Endometrium (tissue), 2 donors: ENCODE measurements around the gene OR8H3.
"Not testable (repeated sequence)": the region's sequence is repeated elsewhere in the genome, so short reads cannot be mapped to it uniquely, and the experiment has no call there.

Experiments used
- FAIRE-seq: peaks from 2 replicates; lab custom pipeline; 2012; peaks lifted over from hg19 to GRCh38; lab: Jason Lieb, UNC
- donor health status: control.
- donor health status: control.

Gene OR8H3

DNA sequence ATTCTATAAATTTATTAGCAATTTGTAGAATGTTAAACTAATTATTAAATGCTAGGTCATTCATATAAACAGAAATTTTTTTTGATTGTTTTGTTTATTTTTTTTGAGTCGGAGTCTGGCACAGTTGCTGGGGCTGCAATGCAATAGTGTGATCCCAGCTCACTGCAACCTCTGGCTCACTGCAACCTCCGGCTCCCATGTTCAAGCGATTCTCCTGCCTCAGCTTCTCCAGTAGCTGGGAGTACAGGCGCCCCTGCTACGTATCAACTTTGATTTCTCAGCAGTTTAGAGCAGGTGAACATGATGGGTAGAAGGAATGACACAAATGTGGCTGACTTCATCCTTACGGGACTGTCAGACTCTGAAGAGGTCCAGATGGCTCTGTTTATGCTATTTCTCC lies at the start of gene OR8H3:
Gene OR8H3 (plus strand): TSS at position 301 of the 400 bp plus-strand sequence. CDS start 0 bp downstream, at position 301.
- no peak for FAIRE-seq

GRCh38 chr11:56089697-56090096 lies 32.5 kb upstream of the OR8H3 start:
- no peak for FAIRE-seq

DNA sequence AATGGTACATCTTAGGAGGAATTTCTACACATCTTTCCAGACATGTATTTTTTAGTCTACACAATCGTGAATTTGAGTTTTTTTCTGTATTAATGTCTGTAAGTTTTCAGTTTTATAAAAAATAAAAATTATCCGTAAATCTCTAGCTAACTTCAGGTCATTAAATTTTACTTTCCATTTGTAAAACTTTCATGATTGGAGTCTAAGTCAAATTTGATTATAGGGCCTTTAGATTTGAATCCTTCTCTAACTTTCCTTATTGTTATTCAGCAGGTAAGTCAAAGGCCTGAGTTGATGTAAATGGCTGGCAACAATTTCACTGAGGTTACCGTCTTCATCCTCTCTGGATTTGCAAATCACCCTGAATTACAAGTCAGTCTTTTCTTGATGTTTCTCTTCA lies 29.2 kb upstream of the OR8H3 start, which contains the start of gene OR8I2:
Gene OR8I2 (plus strand): TSS at position 301 of the 400 bp plus-strand sequence. CDS start 0 bp downstream, at position 301.
- no peak for FAIRE-seq

GRCh38 chr11:56103210-56103737 lies 18.9 kb upstream of the OR8H3 start, which contains the start of gene OR8H2:
OR8H2 (plus strand) TSS chr11:56103687; CDS start chr11:56105043, 1,356 bp downstream.
- FAIRE-seq: peak; percentile 92

DNA sequence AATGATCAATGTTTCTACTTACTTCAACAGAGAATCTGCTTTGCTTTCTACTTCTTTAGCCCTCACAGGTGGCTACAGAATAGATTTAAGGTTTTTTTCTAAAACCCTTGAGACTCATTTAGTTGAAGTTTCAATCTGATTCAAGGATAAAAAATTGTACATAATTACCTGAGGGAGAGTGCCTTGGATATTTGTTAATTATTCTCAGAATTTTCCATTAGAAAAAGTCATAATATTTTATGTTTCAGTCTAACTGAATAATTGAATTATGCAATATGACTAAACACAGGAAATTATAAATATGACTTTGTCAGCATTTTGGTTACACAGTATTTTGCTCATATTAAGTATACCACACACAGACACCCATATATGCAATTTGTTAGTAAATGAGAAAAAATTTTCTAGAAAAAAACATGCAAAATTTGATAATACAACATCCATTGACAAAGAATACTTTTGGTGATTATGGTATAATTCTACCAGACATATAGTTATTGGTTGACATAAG lies 18.0 kb downstream of the OR8H3 start, which contains the start of gene OR8J3:
Gene OR8J3 (minus strand): TSS at position 51 of the 511 bp plus-strand sequence. CDS start 2,483 bp downstream, outside the sequence.
- no peak for FAIRE-seq

DNA sequence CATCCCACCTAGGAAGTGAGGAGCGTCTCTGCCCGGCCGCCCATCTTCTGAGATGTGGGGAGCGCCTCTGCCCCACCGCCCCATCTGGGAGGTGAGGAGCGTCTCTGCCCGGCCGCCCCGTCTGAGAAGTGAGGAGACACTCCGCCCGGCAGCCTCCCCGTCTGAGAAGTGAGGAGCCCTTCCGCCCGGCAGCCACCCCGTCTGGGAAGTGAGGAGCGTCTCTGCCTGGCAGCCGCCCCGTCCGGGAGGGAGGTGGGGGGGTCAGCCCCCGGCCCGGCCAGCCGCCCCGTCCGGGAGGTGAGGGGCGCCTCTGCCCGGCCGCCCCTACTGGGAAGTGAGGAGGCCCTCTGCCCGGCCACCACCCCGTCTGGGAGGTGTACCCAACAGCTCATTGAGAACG lies 21.5 kb downstream of the OR8H3 start:
- FAIRE-seq: not testable (repeated sequence)

DNA sequence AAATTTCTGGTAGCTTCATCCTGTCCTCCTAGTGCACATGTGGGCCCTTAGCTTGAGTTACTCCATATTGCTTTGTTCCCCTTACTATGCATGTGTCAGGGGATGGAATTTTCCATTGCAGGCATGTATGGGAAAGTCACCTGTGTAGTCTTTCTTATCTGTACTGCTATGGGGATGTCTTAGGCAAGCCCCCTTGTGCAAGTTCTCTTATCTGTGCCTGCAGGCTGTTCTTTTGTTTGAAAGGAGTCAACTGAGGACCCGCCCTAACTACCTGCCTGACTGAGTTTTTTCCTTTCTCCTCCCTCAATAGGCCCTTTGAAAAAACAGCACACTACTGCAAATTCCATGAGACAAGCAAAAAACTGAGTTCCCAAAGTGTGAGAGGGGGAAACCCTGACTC lies 29.2 kb downstream of the OR8H3 start:
- no peak for FAIRE-seq

- no peak for FAIRE-seq
These were observed 30.2 kb downstream of the OR8H3 start for GRCh38 chr11:56152333-56152732.

- no peak for FAIRE-seq
These were observed 38.0 kb downstream of the OR8H3 start, which contains the start of gene OR8K5 for GRCh38 chr11:56160217-56160616. OR8K5 (minus strand) TSS chr11:56160317; CDS start chr11:56160317, 0 bp downstream.

GRCh38 chr11:56163804-56164203 lies 41.6 kb downstream of the OR8H3 start:
- FAIRE-seq: no peak

- FAIRE-seq: no peak
These were observed 50.2 kb downstream of the OR8H3 start for GRCh38 chr11:56172256-56172830.
